Peyer's patch (tissue), 4 donors: ENCODE data around the gene STK16.

ENCODE experiments used
- CTCF ChIP-seq, 6 experiments: fragments of 450-650 bp in 4 of 6; fragments of 200-600 bp in 2 of 6; sonication (generic) in 1 of 6; IDR thresholded peaks; one replicate each; pipeline ENCODE4 v1.5.1; 2017 to 2019; ENCODE audit warnings: antibody characterized with exemption in 6 of 6, mild to moderate bottlenecking in 3 of 6, moderate library complexity in 1 of 6
- POLR2A ChIP-seq, 2 donors: fragments of 450-650 bp; IDR thresholded peaks; one replicate each; pipeline ENCODE4 v1.5.1; 2017; ENCODE audit warnings: antibody characterized with exemption in 2 of 2, mild to moderate bottlenecking in 2 of 2, moderate library complexity in 2 of 2

DNA sequence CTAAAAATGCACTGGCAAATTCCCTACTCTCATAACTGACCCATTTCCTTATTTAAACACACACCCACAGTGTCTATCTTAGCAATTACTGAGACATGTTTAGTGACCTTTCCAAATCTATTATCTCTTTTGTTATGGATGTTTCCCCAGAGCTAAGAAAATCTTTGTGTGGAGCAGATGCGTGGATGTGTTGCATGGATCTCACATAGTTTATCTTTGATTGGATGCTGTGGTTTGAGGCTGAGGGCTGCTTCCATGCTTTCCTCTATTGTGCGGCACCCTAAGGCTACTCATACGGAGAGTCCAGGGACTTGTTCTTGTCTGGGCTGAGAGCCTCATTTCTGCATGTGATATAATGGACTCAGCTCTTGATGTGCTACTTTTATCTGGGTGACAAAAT lies 10.9 kb upstream of the STK16 start:
- TF ChIP-seq CTCF (IDR thresholded peaks at IDR 0.05) (no peak), POLR2A (IDR thresholded peaks at IDR 0.05) (no peak)
